Liver (tissue), 9 donors: ENCODE results near the gene ARHGEF28. TPM values are rescaled to one million over a fixed set of nuclear protein-coding genes. Genes with fewer than 3 reads are reported as not detected.

Experiments used
- DNase-seq: peaks from one replicate; pipeline ENCODE4 v3.0.0-alpha.2; 2017; ENCODE audit warnings: low spot score
- H3K27ac ChIP-seq, 2 donors: one replicate each; pipeline ENCODE4 v1.7.0; 2013; ENCODE audit warnings: inconsistent platforms in 2 of 2, low read length in 2 of 2, control low read depth in 1 of 2, low read depth in 1 of 2, mild to moderate bottlenecking in 1 of 2
- H3K27me3 ChIP-seq, 4 donors: one replicate each; pipeline versions ENCODE4 v1.6.1 to v1.7.0; 2013; ENCODE audit warnings: low read length in 3 of 4, inconsistent platforms in 1 of 4, mild to moderate bottlenecking in 1 of 4, moderate library complexity in 1 of 4; ENCODE audit not compliant: control insufficient read depth in 4 of 4, insufficient read depth in 4 of 4
- H3K36me3 ChIP-seq, 4 donors: one replicate each; pipeline versions ENCODE4 v1.6.1 to v1.7.0; 2013; ENCODE audit warnings: low read length in 3 of 4, mild to moderate bottlenecking in 3 of 4, low read depth in 1 of 4, moderate library complexity in 1 of 4; ENCODE audit not compliant: control insufficient read depth in 4 of 4, insufficient read depth in 3 of 4
- H3K4me1 ChIP-seq, 4 donors: one replicate each; pipeline versions ENCODE4 v1.6.1 to v1.7.0; 2013; ENCODE audit warnings: low read length in 3 of 4, mild to moderate bottlenecking in 3 of 4, moderate library complexity in 1 of 4; ENCODE audit not compliant: control insufficient read depth in 4 of 4, insufficient read depth in 4 of 4
- H3K4me3 ChIP-seq, 3 donors: one replicate each; pipeline versions ENCODE4 v1.6.1 to v1.7.0; 2013; ENCODE audit warnings: low read length in 3 of 3, control low read depth in 1 of 3, low read depth in 1 of 3, mild to moderate bottlenecking in 1 of 3
- H3K9ac ChIP-seq, 2 donors: one replicate each; pipeline ENCODE4 v1.7.0; 2013; ENCODE audit warnings: low read length in 2 of 2, mild to moderate bottlenecking in 2 of 2, moderate library complexity in 2 of 2, control low read depth in 1 of 2, low read depth in 1 of 2
- H3K9me3 ChIP-seq, 4 donors: one replicate each; pipeline versions ENCODE4 v1.6.1 to v1.7.0; 2013; ENCODE audit warnings: low read length in 3 of 4; ENCODE audit not compliant: control insufficient read depth in 4 of 4
- EGR1 ChIP-seq, 2 donors: IDR thresholded peaks; 2 replicates each; pipeline ENCODE4 v1.6.1; 2016 to 2018; ENCODE audit warnings: antibody characterized with exemption in 2 of 2, low read depth in 2 of 2
- FOXA1 ChIP-seq: IDR thresholded peaks from 2 replicates; pipeline ENCODE4 v1.6.1; 2016; ENCODE audit warnings: antibody characterized with exemption
- FOXA2 ChIP-seq: IDR thresholded peaks from 2 replicates; pipeline ENCODE4 v1.6.1; 2016; ENCODE audit warnings: antibody characterized with exemption
- GABPA ChIP-seq, 2 donors: IDR thresholded peaks in 1 of 2; conservative IDR thresholded peaks in 1 of 2; 2 replicates each; pipeline ENCODE4 v1.6.1; 2016; ENCODE audit warnings: antibody characterized with exemption in 2 of 2, mild to moderate bottlenecking in 1 of 2, moderate library complexity in 1 of 2
- HNF4A ChIP-seq, 2 donors: conservative IDR thresholded peaks; 2 replicates each; pipeline ENCODE4 v1.6.1; 2016; ENCODE audit warnings: antibody characterized with exemption in 2 of 2, mild to moderate bottlenecking in 2 of 2
- HNF4G ChIP-seq: IDR thresholded peaks from 2 replicates; pipeline ENCODE4 v1.6.1; 2016; ENCODE audit warnings: antibody characterized with exemption
- JUND ChIP-seq, 2 donors: IDR thresholded peaks; 2 replicates each; pipeline ENCODE4 v1.6.1; 2016; ENCODE audit warnings: antibody characterized with exemption in 2 of 2
- NR2F2 ChIP-seq: IDR thresholded peaks from 2 replicates; pipeline ENCODE4 v1.6.1; 2016; ENCODE audit warnings: antibody characterized with exemption
- RAD21 ChIP-seq, 2 donors: IDR thresholded peaks; 2 replicates each; pipeline ENCODE4 v1.6.1; 2016; ENCODE audit warnings: antibody characterized with exemption in 2 of 2, mild to moderate bottlenecking in 2 of 2
- REST ChIP-seq: IDR thresholded peaks from 2 replicates; pipeline ENCODE4 v1.6.1; 2016; ENCODE audit warnings: antibody characterized with exemption, mild to moderate bottlenecking
- RXRA ChIP-seq, 2 donors: IDR thresholded peaks; 2 replicates each; pipeline ENCODE4 v1.6.1; 2017 to 2018; ENCODE audit warnings: antibody characterized with exemption in 2 of 2, mild to moderate bottlenecking in 1 of 2
- SP1 ChIP-seq: IDR thresholded peaks from 2 replicates; pipeline ENCODE4 v1.6.1; 2018; ENCODE audit warnings: antibody characterized with exemption, mild to moderate bottlenecking
- YY1 ChIP-seq: IDR thresholded peaks from 2 replicates; pipeline ENCODE4 v1.6.1; 2016; ENCODE audit warnings: antibody characterized with exemption, mild to moderate bottlenecking
- ZBTB33 ChIP-seq: IDR thresholded peaks from 2 replicates; pipeline ENCODE4 v1.6.1; 2016; ENCODE audit warnings: antibody characterized with exemption
- whole genome bisulfite sequencing: extraction: QIAGEN DNeasy Blood & Tissue Kit; methylation state at CpG from one replicate; pipeline ENCODE4 v1.1.7; 2013; 5-methylcytosine and 5-hydroxymethylcytosine counted together
- polyA plus RNA-seq, 2 donors: library from polyadenylated mRNA; stranded (reverse) in 1 of 2; unstranded in 1 of 2; fragments of 200-250 nt in 1 of 2; fragments of >200 nt in 1 of 2; fragmentation: Nextera tagmentation in 1 of 2; extraction: Ambion mirVana in 1 of 2; gene quantifications; one replicate each; pipeline versions ENCODE4 v1.2.1 to v1.2.3, GENCODE V29; 2013 to 2015
- total RNA-seq, 2 donors: library from RNA; depleted of rRNA; stranded (reverse); fragments of >200 nt; gene quantifications; one replicate each; pipeline ENCODE4 v1.2.3, GENCODE V29; 2014
- TF ChIP-seq, protein P1 (sequence below): IDR thresholded peaks from 2 replicates; pipeline ENCODE4 v1.6.1; 2016; ENCODE audit warnings: antibody characterized with exemption
- TF ChIP-seq, protein P2 (sequence below): IDR thresholded peaks from 2 replicates; pipeline ENCODE4 v1.6.1; 2016; ENCODE audit warnings: antibody characterized with exemption
- TF ChIP-seq, protein P3 (sequence below): fragments of 150-350 bp; IDR thresholded peaks from 2 replicates; pipeline ENCODE4 v1.5.1; 2017; ENCODE audit warnings: improper control_type of control experiment, low read depth, low read length; ENCODE audit not compliant: missing input control
- donor health status: healthy.
- donor health status: healthy.
- donor health status: healthy.
- donor health status: healthy.
- donor health status: healthy.

Gene ARHGEF28
- total and polyA plus RNA-seq, 4 donors, result 1.6 to 13.9 (median 3.6) TPM

DNA sequence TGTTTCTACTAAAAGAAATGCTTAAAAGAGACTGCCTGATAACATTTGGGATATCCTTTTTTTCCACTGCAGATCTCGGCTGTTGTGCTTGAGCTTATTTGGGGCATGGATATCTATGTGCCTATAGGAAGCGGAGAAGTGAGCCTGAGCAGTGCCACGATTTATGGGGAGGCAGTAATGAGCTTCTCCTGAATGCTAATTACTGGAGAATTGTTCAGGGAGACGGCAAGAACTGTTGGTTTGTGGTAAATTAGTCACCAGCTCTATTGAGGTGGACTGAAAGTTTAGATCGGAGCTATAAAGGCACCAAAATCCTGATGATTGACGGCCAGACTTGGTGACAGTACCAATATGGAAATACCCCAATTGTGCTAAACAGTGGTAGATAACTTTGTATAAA, 186.5 kb downstream of the ARHGEF28 start:
- no peak overlapping the region for H3K27ac ChIP-seq
- no peak overlapping the region for H3K4me3 ChIP-seq
- no peaks in the 10 kb centered on the region for H3K27me3 ChIP-seq
- whole genome bisulfite sequencing, result 81% methylated on average over 6 of the region's 6 CpGs
- H3K9me3 ChIP-seq, result no peaks in the 10 kb centered on the region
- no peak overlapping the region for H3K9ac ChIP-seq
- H3K36me3 ChIP-seq, result no peaks in the 10 kb centered on the region
- TF ChIP-seq, protein P1, sequence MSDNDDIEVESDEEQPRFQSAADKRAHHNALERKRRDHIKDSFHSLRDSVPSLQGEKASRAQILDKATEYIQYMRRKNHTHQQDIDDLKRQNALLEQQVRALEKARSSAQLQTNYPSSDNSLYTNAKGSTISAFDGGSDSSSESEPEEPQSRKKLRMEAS, result no peak
- TF ChIP-seq RAD21 (IDR thresholded peaks at IDR 0.05) (no peak), FOXA2 (no peak), JUND (IDR thresholded peaks at IDR 0.05) (no peak), FOXA1 (no peak), RXRA (IDR thresholded peaks at IDR 0.05) (no peak), HNF4G (no peak), ZBTB33 (no peak), HNF4A (conservative IDR thresholded peaks at IDR 0.05) (no peak)
- TF ChIP-seq, protein P2, sequence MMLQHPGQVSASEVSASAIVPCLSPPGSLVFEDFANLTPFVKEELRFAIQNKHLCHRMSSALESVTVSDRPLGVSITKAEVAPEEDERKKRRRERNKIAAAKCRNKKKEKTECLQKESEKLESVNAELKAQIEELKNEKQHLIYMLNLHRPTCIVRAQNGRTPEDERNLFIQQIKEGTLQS, result no peak
- TF ChIP-seq, protein P3, sequence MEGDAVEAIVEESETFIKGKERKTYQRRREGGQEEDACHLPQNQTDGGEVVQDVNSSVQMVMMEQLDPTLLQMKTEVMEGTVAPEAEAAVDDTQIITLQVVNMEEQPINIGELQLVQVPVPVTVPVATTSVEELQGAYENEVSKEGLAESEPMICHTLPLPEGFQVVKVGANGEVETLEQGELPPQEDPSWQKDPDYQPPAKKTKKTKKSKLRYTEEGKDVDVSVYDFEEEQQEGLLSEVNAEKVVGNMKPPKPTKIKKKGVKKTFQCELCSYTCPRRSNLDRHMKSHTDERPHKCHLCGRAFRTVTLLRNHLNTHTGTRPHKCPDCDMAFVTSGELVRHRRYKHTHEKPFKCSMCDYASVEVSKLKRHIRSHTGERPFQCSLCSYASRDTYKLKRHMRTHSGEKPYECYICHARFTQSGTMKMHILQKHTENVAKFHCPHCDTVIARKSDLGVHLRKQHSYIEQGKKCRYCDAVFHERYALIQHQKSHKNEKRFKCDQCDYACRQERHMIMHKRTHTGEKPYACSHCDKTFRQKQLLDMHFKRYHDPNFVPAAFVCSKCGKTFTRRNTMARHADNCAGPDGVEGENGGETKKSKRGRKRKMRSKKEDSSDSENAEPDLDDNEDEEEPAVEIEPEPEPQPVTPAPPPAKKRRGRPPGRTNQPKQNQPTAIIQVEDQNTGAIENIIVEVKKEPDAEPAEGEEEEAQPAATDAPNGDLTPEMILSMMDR, result no peak
- no peak for DNase-seq
- no peaks in the 10 kb centered on the region for H3K4me1 ChIP-seq

GRCh38 chr5:73812962-73813588, 187.1 kb downstream of the ARHGEF28 start:
- H3K4me1 ChIP-seq, result no peaks in the 10 kb centered on the region
- DNase-seq, result no peak
- no peak overlapping the region for H3K4me3 ChIP-seq
- H3K27ac ChIP-seq, result no peak overlapping the region
- H3K9me3 ChIP-seq, result no peaks in the 10 kb centered on the region
- H3K36me3 ChIP-seq, result no peaks in the 10 kb centered on the region
- no peak for TF ChIP-seq REST
- no peak for TF ChIP-seq EGR1 (IDR thresholded peaks at IDR 0.05; ENCODE audit: low read depth in 2 of 2)
- TF ChIP-seq, protein P3, result no peak
- TF ChIP-seq, protein P2, result no peak
- TF ChIP-seq GABPA (IDR thresholded peaks at IDR 0.05 in 1 of 2, conservative IDR thresholded peaks at IDR 0.05 in 1 of 2), result no peak
- no peak for TF ChIP-seq SP1
- no peak for TF ChIP-seq NR2F2
- TF ChIP-seq, protein P1, result no peak
- no peak for TF ChIP-seq FOXA1
- no peak for TF ChIP-seq RXRA (IDR thresholded peaks at IDR 0.05)
- no peak for TF ChIP-seq YY1
- TF ChIP-seq HNF4G, result no peak
- TF ChIP-seq RAD21 (IDR thresholded peaks at IDR 0.05), result no peak
- WGBS, result 62% methylated on average over 9 of the region's 9 CpGs
- no peak overlapping the region for H3K9ac ChIP-seq
- no peaks in the 10 kb centered on the region for H3K27me3 ChIP-seq
